Adrenal gland (tissue), 5 donors: ENCODE data around the gene NEDD9.

Experiments used
- POLR2A ChIP-seq, 2 donors: fragments of 450-650 bp; IDR thresholded peaks; one replicate each; pipeline ENCODE4 v1.6.1; 2017; ENCODE audit warnings: antibody characterized with exemption in 2 of 2, mild to moderate bottlenecking in 2 of 2, moderate library complexity in 1 of 2
- TF ChIP-seq, protein P1 (sequence below), 6 experiments: fragments of 450-650 bp in 4 of 6; fragments of 200-600 bp in 2 of 6; sonication (generic) in 1 of 6; IDR thresholded peaks; 1 replicate in 5 of 6; 2 replicates in 1 of 6; pipeline versions ENCODE4 v1.5.1 to v1.8.0; 2016 to 2021; ENCODE audit warnings: antibody characterized with exemption in 6 of 6, mild to moderate bottlenecking in 2 of 6, moderate library complexity in 1 of 6
- donor health status: DM: no; HTN: no; CAD: no.

DNA sequence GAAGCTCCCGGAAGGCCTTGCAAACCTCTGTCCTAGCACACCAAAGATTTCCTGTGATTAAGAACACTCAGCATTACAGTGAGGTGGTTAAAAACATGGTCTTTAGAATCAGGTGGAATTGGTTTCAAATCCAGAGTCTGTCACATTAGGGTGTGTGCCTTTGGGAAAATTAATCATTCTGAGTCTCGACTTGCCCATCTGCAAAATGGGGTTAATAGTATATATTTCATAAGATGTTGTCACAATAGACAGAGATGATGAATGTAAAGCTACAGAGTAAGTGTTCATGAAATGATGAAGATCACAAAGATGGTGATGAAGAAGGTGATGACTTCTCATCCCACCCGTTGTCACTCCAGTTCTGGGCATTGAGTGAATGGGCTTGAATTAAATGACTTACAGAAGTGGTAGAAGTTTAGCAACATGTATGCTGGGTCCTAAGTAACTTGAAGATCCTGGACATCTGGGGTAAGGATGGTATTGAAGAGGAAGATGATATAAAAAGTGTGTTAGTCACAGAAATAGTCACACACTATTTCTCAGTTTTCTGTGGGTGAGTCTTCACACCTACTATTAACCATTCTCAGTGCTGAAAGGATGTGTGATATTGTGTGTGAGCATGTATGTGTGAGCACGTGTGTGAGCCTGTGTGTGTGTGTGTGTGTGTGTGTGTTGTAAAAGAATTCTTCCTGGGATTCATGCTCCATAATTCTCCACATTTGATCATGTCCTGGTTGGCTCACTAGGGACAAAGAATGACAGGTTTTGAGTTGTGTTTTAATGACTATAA is 28.0 kb upstream of the NEDD9 start:
- TF ChIP-seq POLR2A (IDR thresholded peaks at IDR 0.05) = no peak
- TF ChIP-seq, protein P1, sequence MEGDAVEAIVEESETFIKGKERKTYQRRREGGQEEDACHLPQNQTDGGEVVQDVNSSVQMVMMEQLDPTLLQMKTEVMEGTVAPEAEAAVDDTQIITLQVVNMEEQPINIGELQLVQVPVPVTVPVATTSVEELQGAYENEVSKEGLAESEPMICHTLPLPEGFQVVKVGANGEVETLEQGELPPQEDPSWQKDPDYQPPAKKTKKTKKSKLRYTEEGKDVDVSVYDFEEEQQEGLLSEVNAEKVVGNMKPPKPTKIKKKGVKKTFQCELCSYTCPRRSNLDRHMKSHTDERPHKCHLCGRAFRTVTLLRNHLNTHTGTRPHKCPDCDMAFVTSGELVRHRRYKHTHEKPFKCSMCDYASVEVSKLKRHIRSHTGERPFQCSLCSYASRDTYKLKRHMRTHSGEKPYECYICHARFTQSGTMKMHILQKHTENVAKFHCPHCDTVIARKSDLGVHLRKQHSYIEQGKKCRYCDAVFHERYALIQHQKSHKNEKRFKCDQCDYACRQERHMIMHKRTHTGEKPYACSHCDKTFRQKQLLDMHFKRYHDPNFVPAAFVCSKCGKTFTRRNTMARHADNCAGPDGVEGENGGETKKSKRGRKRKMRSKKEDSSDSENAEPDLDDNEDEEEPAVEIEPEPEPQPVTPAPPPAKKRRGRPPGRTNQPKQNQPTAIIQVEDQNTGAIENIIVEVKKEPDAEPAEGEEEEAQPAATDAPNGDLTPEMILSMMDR (IDR thresholded peaks at IDR 0.05) = no peak
